GM10847 (cell line): ENCODE measurements around the gene FAM98C.

ENCODE experiments used
- POLR2A ChIP-seq: IDR thresholded peaks from 2 replicates; pipeline ENCODE4 v1.6.1; 2011; ENCODE audit not compliant: insufficient read length; ENCODE audit errors: extremely low read depth

Gene FAM98C

GRCh38 chr19:38374332-38375097 lies 28.4 kb upstream of the FAM98C start, which contains the start of gene PSMD8:
PSMD8 (plus strand) TSS chr19:38374571; CDS start chr19:38374602, 31 bp downstream.
- peak; percentile 98 for TF ChIP-seq POLR2A

GRCh38 chr19:38375098-38375493 lies 27.8 kb upstream of the FAM98C start:
- TF ChIP-seq POLR2A: no peak

GRCh38 chr19:38375748-38376147 lies 27.1 kb upstream of the FAM98C start:
- no peak for TF ChIP-seq POLR2A

- TF ChIP-seq POLR2A: no peak
Measured at GRCh38 chr19:38376576-38376975, 26.3 kb upstream of the FAM98C start.

GRCh38 chr19:38377052-38377451 lies 25.8 kb upstream of the FAM98C start:
- no peak for TF ChIP-seq POLR2A

GRCh38 chr19:38378866-38379265 lies 24.0 kb upstream of the FAM98C start:
- no peak for TF ChIP-seq POLR2A

GRCh38 chr19:38381138-38381537 lies 21.8 kb upstream of the FAM98C start:
- no peak for TF ChIP-seq POLR2A

GRCh38 chr19:38383184-38383583 lies 19.7 kb upstream of the FAM98C start:
- TF ChIP-seq POLR2A: no peak

- no peak for TF ChIP-seq POLR2A
Measured at GRCh38 chr19:38383743-38384142, 19.1 kb upstream of the FAM98C start.

GRCh38 chr19:38384209-38385027 lies 18.5 kb upstream of the FAM98C start:
- no peak for TF ChIP-seq POLR2A

- TF ChIP-seq POLR2A: no peak
Measured at GRCh38 chr19:38385057-38385803, 17.7 kb upstream of the FAM98C start.

GRCh38 chr19:38385804-38386257 lies 17.1 kb upstream of the FAM98C start:
- TF ChIP-seq POLR2A: no peak

- no peak for TF ChIP-seq POLR2A
Measured at GRCh38 chr19:38386300-38386970, 16.5 kb upstream of the FAM98C start.

GRCh38 chr19:38386971-38387549 lies 15.8 kb upstream of the FAM98C start:
- no peak for TF ChIP-seq POLR2A
